HCT116 (cell line): ENCODE results near the gene OXCT1. TPM values are rescaled to one million over a fixed set of nuclear protein-coding genes. Genes with fewer than 3 reads are reported as not detected.

ENCODE experiments used
- ATAC-seq: fragments of 200-7000 bp; cut with Tn5 transposase; 2 replicates; pipeline ENCODE4 v1.9.1; 2020; ENCODE audit warnings: mild to moderate bottlenecking, moderate library complexity
- BruUV-seq: library from RNA; stranded (reverse); fragments of 400-500 nt; replicated peaks from 2 replicates; lab custom pipeline; 2021; lab: Mats Ljungman, UMichigan
- CTCF ChIA-PET: fragments of 300-600 bp; sonication (Branson Sonifier 250); formaldehyde crosslinking; loops from one replicate; lab custom pipeline; 2021; ENCODE audit warnings: antibody characterized with exemption; lab: Charles Lee
- POLR2A ChIA-PET: fragments of 300-600, 350-600 bp; sonication (Branson Sonifier 250); formaldehyde crosslinking; loops from one replicate; lab custom pipeline; 2021; ENCODE audit warnings: antibody characterized with exemption; lab: Charles Lee
- RAD21 ChIA-PET, 2 experiments: fragments of 300-600 bp; sonication (Branson Sonifier 250); formaldehyde crosslinking; loops; one replicate each; lab custom pipeline; 2023; ENCODE audit warnings: low total read pairs in 2 of 2; ENCODE audit not compliant: uncharacterized antibody in 2 of 2, unreplicated experiment in 2 of 2, low non-redundant PET in 1 of 2; lab: Charles Lee
- DNase-seq: peaks from one replicate; pipeline ENCODE4 v3.0.0-alpha.2; 2010; ENCODE audit warnings: low read depth, low spot score
- H2AFZ ChIP-seq: fragments of 200-600 bp; shearing (Covaris generic), sonication (generic); 2 replicates; pipeline ENCODE4 v1.6.1; 2017; ENCODE audit warnings: low read depth, mixed run types, mixed read lengths, antibody characterized with exemption, low read length; ENCODE audit not compliant: poor library complexity, severe bottlenecking
- H3K27ac ChIP-seq: 2 replicates; pipeline ENCODE4 v1.5.1; 2012; ENCODE audit warnings: low read depth, low read length
- H3K27me3 ChIP-seq: fragments of 200-600 bp; sonication (generic); 2 replicates; pipeline ENCODE4 v1.6.1; 2016; ENCODE audit warnings: mixed run types, low read length, mixed read lengths; ENCODE audit not compliant: insufficient read depth
- H3K36me3 ChIP-seq, 2 experiments: fragments of 200-500 bp in 1 of 2; fragments of 200-600 bp in 1 of 2; sonication (Bioruptor generic) in 1 of 2; sonication (generic) in 1 of 2; 2 replicates each; pipeline versions ENCODE4 v1.5.1 to v1.6.1; 2014 to 2016; ENCODE audit warnings: low read length in 2 of 2, inconsistent platforms in 1 of 2, mixed read lengths in 1 of 2, mixed run types in 1 of 2; ENCODE audit not compliant: insufficient read depth in 2 of 2, control insufficient read depth in 1 of 2
- H3K4me1 ChIP-seq, 2 experiments: fragments of 200-600 bp in 1 of 2; sonication (generic) in 1 of 2; 2 replicates each; pipeline versions ENCODE4 v1.5.1 to v1.6.1; 2012 to 2017; ENCODE audit warnings: low read length in 2 of 2, inconsistent platforms in 1 of 2, mild to moderate bottlenecking in 1 of 2, mixed read lengths in 1 of 2, mixed run types in 1 of 2, moderate library complexity in 1 of 2; ENCODE audit not compliant: insufficient read depth in 2 of 2, control insufficient read depth in 1 of 2
- H3K4me2 ChIP-seq: fragments of 200-600 bp; sonication (generic); 2 replicates; pipeline ENCODE4 v1.6.1; 2017; ENCODE audit warnings: mixed run types, low read length, mixed read lengths
- H3K4me3 ChIP-seq, 2 experiments: fragments of 200-600 bp in 1 of 2; sonication (generic) in 1 of 2; replicated peaks in 1 of 2; 2 replicates each; pipeline ENCODE4 v1.5.1; 2011 to 2016; ENCODE audit warnings: low read length in 2 of 2, control low read depth in 1 of 2, low read depth in 1 of 2, mild to moderate bottlenecking in 1 of 2, mixed read lengths in 1 of 2, mixed run types in 1 of 2
- H3K79me2 ChIP-seq: fragments of 200-600 bp; sonication (generic); 2 replicates; pipeline ENCODE4 v1.6.1; 2017; ENCODE audit warnings: mild to moderate bottlenecking, mixed run types, low read length, moderate library complexity, mixed read lengths; ENCODE audit not compliant: insufficient read depth
- H3K9ac ChIP-seq: fragments of 200-600 bp; sonication (generic); 2 replicates; pipeline ENCODE4 v1.6.1; 2016; ENCODE audit warnings: low read length, mixed read lengths
- H3K9me2 ChIP-seq: fragments of 200-600 bp; sonication (generic), shearing (Covaris generic); 2 replicates; pipeline ENCODE4 v1.6.1; 2017; ENCODE audit warnings: mixed run types, mild to moderate bottlenecking, moderate library complexity; ENCODE audit not compliant: insufficient read depth
- H3K9me3 ChIP-seq, 2 experiments: fragments of 200-500 bp in 1 of 2; fragments of 200-600 bp in 1 of 2; sonication (Bioruptor generic) in 1 of 2; sonication (generic) in 1 of 2; 2 replicates each; pipeline ENCODE4 v1.6.1; 2014 to 2017; ENCODE audit warnings: low read length in 2 of 2, mixed read lengths in 2 of 2, inconsistent platforms in 1 of 2, low read depth in 1 of 2, mild to moderate bottlenecking in 1 of 2, mixed run types in 1 of 2, moderate library complexity in 1 of 2; ENCODE audit not compliant: control insufficient read depth in 1 of 2, insufficient read depth in 1 of 2
- H4K20me1 ChIP-seq: fragments of 200-600 bp; sonication (generic), shearing (Covaris generic); 2 replicates; pipeline ENCODE4 v1.6.1; 2017; ENCODE audit warnings: mixed run types, mild to moderate bottlenecking, moderate library complexity; ENCODE audit not compliant: insufficient read depth
- ATF3 ChIP-seq: IDR thresholded peaks from 2 replicates; pipeline ENCODE4 v1.6.1; 2012
- CBX3 ChIP-seq: IDR thresholded peaks from 2 replicates; pipeline ENCODE4 v1.6.1; 2012; ENCODE audit warnings: low read depth
- CEBPB ChIP-seq: IDR thresholded peaks from 2 replicates; pipeline ENCODE4 v1.6.1; 2012; ENCODE audit warnings: low read depth
- CTCF ChIP-seq, 3 experiments: fragments of 200-600 bp in 1 of 3; sonication (generic) in 1 of 3; IDR thresholded peaks in 2 of 3; conservative IDR thresholded peaks in 1 of 3; 2 replicates each; pipeline ENCODE4 v1.5.1; 2012 to 2017; ENCODE audit warnings: low read depth in 2 of 3, low read length in 2 of 3, antibody characterized with exemption in 1 of 3, borderline replicate concordance in 1 of 3, control low read depth in 1 of 3, mild to moderate bottlenecking in 1 of 3, mixed read lengths in 1 of 3, mixed run types in 1 of 3, moderate library complexity in 1 of 3; ENCODE audit not compliant: insufficient read depth in 1 of 3
- EGR1 ChIP-seq: IDR thresholded peaks from 2 replicates; pipeline ENCODE4 v1.6.1; 2012; ENCODE audit warnings: low read depth
- EZH2phosphoT487 ChIP-seq: fragments of 200-600 bp; IDR thresholded peaks from 2 replicates; pipeline ENCODE4 v1.6.1; 2018; ENCODE audit warnings: antibody characterized with exemption, borderline replicate concordance
- JUND ChIP-seq: IDR thresholded peaks from 2 replicates; pipeline ENCODE4 v1.6.1; 2012
- MAX ChIP-seq: IDR thresholded peaks from 2 replicates; pipeline ENCODE4 v1.6.1; 2012
- POLR2A ChIP-seq: IDR thresholded peaks from 2 replicates; pipeline ENCODE4 v1.7.0; 2011; ENCODE audit warnings: borderline replicate concordance; ENCODE audit not compliant: insufficient read depth, insufficient read length; ENCODE audit errors: extremely low read depth
- SRF ChIP-seq: IDR thresholded peaks from 2 replicates; pipeline ENCODE4 v1.6.1; 2012; ENCODE audit warnings: low read depth
- ZBTB33 ChIP-seq: IDR thresholded peaks from 2 replicates; pipeline ENCODE4 v1.6.1; 2011; ENCODE audit warnings: mild to moderate bottlenecking, low read length, moderate library complexity; ENCODE audit not compliant: insufficient replicate concordance; ENCODE audit errors: extremely low read depth
- intact Hi-C: fragments of 100-400 bp; cut with micrococcal nuclease; formaldehyde crosslinking; loops from 2 replicates; pipeline ENCODE4 v1.10.0; 2022
- total RNA-seq: library from RNA; stranded (reverse); gene quantifications from one replicate; pipeline ENCODE4 v1.2.1, GENCODE V29; 2021; ENCODE audit not compliant: unreplicated experiment

Gene OXCT1
- total RNA-seq, 1 experiment from 2014 or later = 28.1 TPM

GRCh38 chr5:41822036-41822435, 48.2 kb downstream of the OXCT1 start (continued):
- TF ChIP-seq CTCF (IDR thresholded peaks at IDR 0.05 in 2 of 3, conservative IDR thresholded peaks at IDR 0.05 in 1 of 3; ENCODE audit: borderline replicate concordance in 1 of 3, insufficient read depth in 1 of 3, low read depth in 2 of 3, low read length in 2 of 3) (no peak), ATF3 (no peak), JUND (no peak), CBX3 (no peak), MAX (no peak)

- no peak overlapping the region for H3K4me3 ChIP-seq
- H3K36me3 ChIP-seq = no peaks in the 10 kb centered on the region
- CTCF ChIA-PET = no interaction called here
- H3K9me2 ChIP-seq = no peaks in the 10 kb centered on the region
- H4K20me1 ChIP-seq = no peaks in the 10 kb centered on the region
- DNase-seq (no peak), ATAC-seq (no peak)
- H3K4me2 ChIP-seq = no peak overlapping the region
- no peak overlapping the region for H2AFZ ChIP-seq
- no TSS peak for BruUV-seq
- H3K27ac ChIP-seq = no peak overlapping the region
- intact Hi-C loops = no loop called here
- POLR2A ChIA-PET = no interaction called here
- no peaks in the 10 kb centered on the region for H3K79me2 ChIP-seq
- H3K27me3 ChIP-seq = no peaks in the 10 kb centered on the region
- H3K9me3 ChIP-seq = no peaks in the 10 kb centered on the region
- H3K4me1 ChIP-seq = no peaks in the 10 kb centered on the region
- TF ChIP-seq ATF3 (no peak), EGR1 (no peak), MAX (no peak), ZBTB33 (no peak), CEBPB (no peak), EZH2phosphoT487 (no peak), SRF (no peak), JUND (no peak), POLR2A (no peak)
- H3K9ac ChIP-seq = no peak overlapping the region
- RAD21 ChIA-PET = no interaction called here
Measured at GRCh38 chr5:41821051-41821450, 49.2 kb downstream of the OXCT1 start.
